Activated T-cell treated with anti-CD3 and anti-CD28 coated beads, Interleukin-2, amount 50 U/mL, for 48 hours (primary cell): ENCODE results near the gene USO1.
A peak's percentile ranks its signal among the peaks of the same experiment; 100 is the strongest.
"Not testable (repeated sequence)": the region's sequence is repeated elsewhere in the genome, so short reads cannot be mapped to it uniquely, and the experiment has no call there.

Source experiments
- DNase-seq, 2 experiments: peaks; one replicate each; pipeline ENCODE4 v3.0.0-alpha.2; 2020

Gene USO1

GRCh38 chr4:75724066-75724866 is at the start of gene USO1:
TSS of gene USO1 (plus strand) at chr4:75724577. CDS start at chr4:75724820, 243 bp downstream.
- DNase-seq, result peak; percentile 100

GRCh38 chr4:75675004-75675531 is 49.3 kb upstream of the USO1 start:
- DNase-seq, result no peak

- DNase-seq, result no peak
These were observed 45.9 kb upstream of the USO1 start for GRCh38 chr4:75678473-75678872.

- DNase-seq, result no peak
These were observed 45.4 kb upstream of the USO1 start for GRCh38 chr4:75678965-75679364.

GRCh38 chr4:75679876-75680575 is 44.4 kb upstream of the USO1 start:
- DNase-seq, result no peak

- no peak for DNase-seq
These were observed 40.8 kb upstream of the USO1 start for GRCh38 chr4:75683482-75684155.

- no peak for DNase-seq
These were observed 38.7 kb upstream of the USO1 start for GRCh38 chr4:75685546-75686189.

- peak in 1 of 2 experiments; percentile 45 for DNase-seq
These were observed 38.0 kb upstream of the USO1 start for GRCh38 chr4:75686346-75686745.

GRCh38 chr4:75687125-75687524 is 37.3 kb upstream of the USO1 start:
- not testable (repeated sequence) for DNase-seq

GRCh38 chr4:75692066-75692465 is 32.3 kb upstream of the USO1 start:
- DNase-seq, result not testable (repeated sequence)

GRCh38 chr4:75696071-75696470 is 28.3 kb upstream of the USO1 start:
- DNase-seq, result no peak

GRCh38 chr4:75696581-75696980 is 27.8 kb upstream of the USO1 start:
- DNase-seq, result no peak

- DNase-seq, result peak; percentile 41 to 50
These were observed 26.0 kb upstream of the USO1 start for GRCh38 chr4:75698162-75698962.

- DNase-seq, result no peak
These were observed 25.5 kb upstream of the USO1 start for GRCh38 chr4:75698963-75699228.

GRCh38 chr4:75699299-75699698 is 25.1 kb upstream of the USO1 start:
- no peak for DNase-seq

GRCh38 chr4:75702919-75703411 is 21.4 kb upstream of the USO1 start:
- DNase-seq, result no peak

- DNase-seq, result no peak
These were observed 19.0 kb upstream of the USO1 start for GRCh38 chr4:75705198-75705977.

- peak; percentile 34 to 50 for DNase-seq
These were observed 16.1 kb upstream of the USO1 start for GRCh38 chr4:75708218-75708691.

GRCh38 chr4:75710246-75710645 is 14.1 kb upstream of the USO1 start:
- no peak for DNase-seq

- DNase-seq, result no peak
These were observed 10.4 kb upstream of the USO1 start for GRCh38 chr4:75714011-75714410.

GRCh38 chr4:75714704-75715103 is 9.7 kb upstream of the USO1 start:
- DNase-seq, result no peak
